ENCODE results near the gene CRHR2.

GRCh38 chr7:30681331-30681797 is 892 bp downstream of the CRHR2 start:
- TF ChIP-seq POLR2AphosphoS5 (IDR thresholded peaks at IDR 0.05; ENCODE audit: low read depth) (no peak), CTCF (conservative IDR thresholded peaks at IDR 0.05; ENCODE audit: low read depth in 2 of 2) (peak; percentile 7 to 24; a peak in 2 of 4 replicates), EZH2 (IDR thresholded peaks at IDR 0.05; ENCODE audit: low read depth, unreplicated experiment) (no peak), REST (IDR thresholded peaks at IDR 0.05; ENCODE audit: unreplicated experiment) (no peak), ETS1 (IDR thresholded peaks at IDR 0.05) (no peak), EZH2phosphoT487 (IDR thresholded peaks at IDR 0.05; ENCODE audit: unreplicated experiment) (no peak), JUNB (IDR thresholded peaks at IDR 0.05; ENCODE audit: unreplicated experiment) (no peak), NANOG (IDR thresholded peaks at IDR 0.05; ENCODE audit: borderline replicate concordance) (no peak), CREB1 (CRISPR knock-in tag; IDR thresholded peaks at IDR 0.05; ENCODE audit: low read depth) (no peak), ZNF462 (CRISPR knock-in tag; IDR thresholded peaks at IDR 0.05) (no peak), ZNF331 (CRISPR knock-in tag; IDR thresholded peaks at IDR 0.05; ENCODE audit: low read depth) (no peak), STAT1 (IDR thresholded peaks at IDR 0.05; ENCODE audit: unreplicated experiment) (no peak)

Data from GM23338 (cell line).